COLO668 (cell line): ENCODE results near the gene ALPP.
"Not testable (repeated sequence)": the region's sequence is repeated elsewhere in the genome, so short reads cannot be mapped to it uniquely, and the experiment has no call there.

Source experiments
- DNase-seq: peaks from one replicate; lab custom pipeline; 2025; ENCODE audit not compliant: unreplicated experiment; lab: John Stamatoyannopoulos, UW

Gene ALPP

DNA sequence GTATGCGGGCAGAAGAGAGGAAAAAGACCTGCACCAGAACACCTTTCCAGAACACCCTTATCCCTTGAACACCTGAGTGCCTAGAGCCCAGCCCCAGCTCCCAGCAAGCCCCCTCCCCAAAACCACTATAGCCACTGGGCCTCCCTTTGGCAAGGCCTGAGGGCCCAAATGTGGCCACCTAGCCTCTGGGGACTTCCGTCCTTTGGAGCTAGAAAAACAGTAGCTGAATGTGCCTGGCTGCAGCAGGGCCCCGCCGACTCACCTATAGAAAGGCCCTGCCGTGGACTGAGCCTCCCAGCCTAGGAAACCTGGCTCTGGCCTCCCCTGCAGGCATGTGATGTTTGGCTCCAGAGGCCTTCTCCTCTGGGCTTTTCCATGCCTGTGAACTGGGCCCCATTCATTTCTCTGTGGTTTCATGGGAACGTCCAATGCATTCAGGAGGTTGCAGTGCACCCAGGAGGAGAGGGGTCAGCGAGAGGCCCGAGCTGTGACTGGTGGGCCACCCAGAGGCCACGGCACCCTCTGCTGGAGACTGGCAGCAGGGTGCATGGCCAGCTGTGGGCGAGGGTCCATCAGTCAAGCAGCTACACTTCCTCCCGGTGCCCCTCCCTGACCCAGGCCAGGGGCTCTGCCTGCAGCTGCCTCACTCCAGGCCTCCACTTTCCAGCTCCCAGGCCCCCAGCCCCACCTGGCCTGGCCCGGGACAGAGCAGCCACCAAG, 15.3 kb upstream of the ALPP start:
- not testable (repeated sequence) for DNase-seq

DNA sequence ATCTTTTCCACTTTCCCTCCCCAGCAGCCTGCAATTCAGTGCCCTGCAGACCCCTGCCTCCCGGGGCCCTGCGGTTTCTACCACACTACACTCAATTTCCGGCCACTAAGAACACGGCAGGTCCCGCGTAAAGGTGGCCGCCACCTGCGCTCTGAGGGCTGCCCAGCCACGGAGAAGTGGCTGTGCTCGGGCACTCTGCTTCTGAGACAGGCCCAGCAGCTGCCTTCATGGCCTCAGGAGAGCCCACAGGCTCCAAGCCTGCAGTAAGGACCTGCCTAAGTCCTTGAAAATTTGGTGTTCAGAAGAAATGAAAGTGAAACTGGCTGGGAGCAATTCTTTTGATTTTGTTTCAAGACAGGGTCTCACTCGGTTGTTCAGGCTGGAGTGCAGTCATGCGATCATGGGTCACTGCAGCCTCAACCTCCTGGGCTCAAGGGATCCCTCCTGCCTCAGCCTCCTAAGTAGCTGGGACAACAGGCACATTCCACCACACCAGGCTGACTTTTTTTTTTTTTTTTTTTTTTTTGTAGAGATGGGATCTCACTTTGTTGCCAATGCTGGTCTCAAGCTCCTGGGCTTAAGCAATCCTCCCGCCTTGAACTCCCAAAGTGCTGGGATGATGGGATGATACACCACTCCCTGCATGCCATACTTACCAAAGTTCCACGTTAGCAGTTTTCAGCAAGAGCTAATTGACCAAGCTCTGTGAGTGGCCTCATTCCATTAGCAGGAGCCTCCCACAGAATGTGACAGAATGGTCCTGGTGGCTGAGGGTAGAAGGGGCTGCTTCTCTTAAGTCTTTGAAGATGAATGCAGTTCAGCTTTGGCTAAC, 14.6 kb upstream of the ALPP start:
- no peak for DNase-seq

DNA sequence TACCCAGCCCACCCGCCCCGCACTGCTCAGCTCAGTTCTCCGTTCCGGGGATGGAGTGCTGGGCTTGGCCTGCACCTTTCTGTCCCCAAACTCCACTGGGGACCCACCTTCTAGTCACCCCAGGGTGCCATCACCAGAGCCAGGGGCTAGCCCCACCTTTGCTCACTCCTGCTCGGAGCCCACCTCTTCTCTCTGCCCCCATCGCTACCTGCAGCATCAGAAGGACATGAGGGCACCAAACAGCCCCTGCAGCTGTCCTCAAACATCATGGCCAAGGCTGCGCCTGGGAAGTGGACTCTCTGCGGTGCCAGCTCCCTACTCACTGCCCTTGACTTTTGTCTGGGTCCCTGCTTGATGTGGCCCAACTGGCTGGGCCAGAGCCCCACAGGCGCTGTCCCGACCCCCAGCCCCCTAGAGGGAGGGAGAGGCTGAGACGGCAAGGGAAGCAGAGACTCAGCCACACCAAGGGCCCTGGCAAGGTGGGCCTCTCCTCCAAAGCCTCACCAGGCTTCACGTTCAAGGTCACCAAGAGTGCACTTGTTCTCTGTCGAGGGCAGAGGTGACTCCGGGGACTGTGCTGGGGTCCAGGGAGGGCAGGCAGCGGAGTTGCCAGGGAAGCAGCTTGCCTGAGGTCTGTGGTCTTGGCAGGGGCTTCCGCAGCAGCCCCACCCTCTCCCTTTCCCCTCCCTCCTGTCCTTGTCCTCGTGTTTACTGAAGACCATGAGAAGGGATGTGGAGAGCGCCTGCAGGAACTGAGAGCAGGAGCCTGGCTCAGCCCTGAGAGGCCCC, 13.6 kb upstream of the ALPP start:
- not testable (repeated sequence) for DNase-seq

DNA sequence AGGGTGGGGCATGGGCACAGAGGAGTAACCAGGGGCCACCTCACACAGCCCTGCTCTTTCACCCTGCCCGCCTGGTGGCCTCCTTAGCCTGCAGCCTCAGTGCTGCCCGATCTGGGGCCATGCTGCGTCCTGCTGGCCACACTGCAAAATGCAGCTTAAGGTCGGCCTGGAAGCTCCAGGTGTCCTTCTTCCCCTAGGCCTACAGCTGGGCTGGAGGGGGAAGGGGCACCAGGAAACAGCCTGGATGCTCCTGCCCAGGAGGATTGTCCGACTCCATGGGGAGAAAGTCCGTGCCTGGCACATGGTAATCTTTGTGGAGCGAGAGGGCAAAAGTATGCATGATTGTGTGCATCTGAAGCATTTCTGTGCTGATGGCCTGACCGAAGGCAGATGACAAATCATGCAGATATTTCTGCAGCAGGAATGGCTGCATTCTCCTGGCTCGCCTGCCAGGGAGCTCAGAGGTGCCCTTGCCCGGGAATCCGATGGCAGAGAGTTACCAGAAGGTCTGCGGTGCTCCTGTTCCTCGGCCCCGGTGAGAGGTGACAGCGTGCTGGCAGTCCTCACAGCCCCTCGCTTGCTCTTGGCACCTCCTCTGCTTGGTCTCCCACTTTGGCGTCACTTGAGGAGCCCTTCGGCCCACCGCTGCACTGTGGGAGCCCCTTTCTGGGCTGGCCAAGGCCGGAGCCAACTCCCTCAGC, 12.8 kb upstream of the ALPP start:
- DNase-seq: peak; percentile 76

DNA sequence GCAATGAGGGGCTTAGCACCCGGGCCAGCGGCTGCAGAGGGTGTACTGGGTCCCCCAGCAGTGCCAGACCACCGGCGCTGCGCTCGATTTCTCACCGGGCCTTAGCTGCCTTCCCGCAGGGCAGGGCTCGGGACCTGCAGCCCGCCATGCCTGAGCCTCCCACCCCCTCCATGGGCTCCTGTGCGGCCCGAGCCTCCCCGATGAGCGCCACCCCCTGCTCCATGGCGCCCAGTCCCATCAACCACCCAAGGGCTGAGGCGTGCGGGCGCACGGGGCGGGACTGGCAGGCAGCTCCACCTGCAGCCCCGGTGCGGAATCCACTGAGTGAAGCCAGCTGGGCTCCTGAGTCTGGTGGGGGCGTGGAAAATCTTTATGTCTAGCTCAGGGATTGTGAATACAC, 12.1 kb upstream of the ALPP start:
- DNase-seq: peak; percentile 73

DNA sequence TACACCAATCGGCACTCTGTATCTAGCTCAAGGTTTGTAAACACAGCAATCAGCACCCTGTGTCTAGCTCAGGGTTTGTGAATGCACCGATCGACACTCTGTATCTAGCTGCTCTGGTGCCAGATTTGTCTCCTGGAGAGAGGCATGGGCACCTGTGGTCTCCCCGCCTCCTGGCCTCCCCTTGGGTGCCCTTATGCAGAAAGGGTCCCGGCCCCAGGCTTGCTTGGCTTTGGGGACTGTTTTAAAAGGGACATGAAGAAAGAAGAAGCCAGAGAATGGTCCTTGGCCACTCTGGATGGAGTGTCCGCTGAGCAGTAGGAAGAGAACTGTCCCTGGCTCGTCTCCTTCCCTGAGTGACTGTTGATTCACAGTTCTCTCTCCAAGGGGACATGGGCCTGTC, 11.5 kb upstream of the ALPP start:
- no peak for DNase-seq

DNA sequence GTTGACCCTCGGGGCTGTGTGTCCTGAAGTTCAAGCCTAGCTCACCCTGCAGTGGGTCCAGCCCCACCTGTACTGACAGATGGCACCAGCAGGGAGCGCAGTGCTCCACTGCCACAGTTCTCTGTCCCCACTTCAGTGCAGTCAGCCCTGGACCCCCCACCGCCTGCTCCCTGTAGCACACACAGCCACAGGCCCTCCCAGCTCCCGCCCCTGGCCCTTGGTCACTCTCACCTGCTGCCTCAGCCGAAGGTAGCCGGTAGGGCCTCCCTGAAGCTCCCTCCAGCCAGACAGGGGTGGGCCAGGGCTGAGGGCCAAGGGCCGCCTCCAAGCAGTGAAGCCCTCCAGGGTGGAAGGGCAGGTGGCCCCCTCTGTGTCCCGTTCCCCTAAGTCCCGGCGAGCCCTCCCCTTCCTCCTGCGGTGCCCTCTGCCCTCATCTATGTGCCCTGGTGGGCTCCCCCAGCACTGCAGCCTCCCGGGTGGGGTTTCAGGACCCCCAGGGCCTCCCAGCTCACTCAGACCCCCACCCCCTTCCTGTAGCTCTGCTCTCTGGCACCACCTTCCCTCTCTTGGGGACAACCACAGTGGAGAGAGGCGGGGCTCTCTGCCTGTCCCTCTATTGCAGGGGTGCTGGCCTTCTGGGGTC, 10.8 kb upstream of the ALPP start:
- DNase-seq: peak; percentile 18

DNA sequence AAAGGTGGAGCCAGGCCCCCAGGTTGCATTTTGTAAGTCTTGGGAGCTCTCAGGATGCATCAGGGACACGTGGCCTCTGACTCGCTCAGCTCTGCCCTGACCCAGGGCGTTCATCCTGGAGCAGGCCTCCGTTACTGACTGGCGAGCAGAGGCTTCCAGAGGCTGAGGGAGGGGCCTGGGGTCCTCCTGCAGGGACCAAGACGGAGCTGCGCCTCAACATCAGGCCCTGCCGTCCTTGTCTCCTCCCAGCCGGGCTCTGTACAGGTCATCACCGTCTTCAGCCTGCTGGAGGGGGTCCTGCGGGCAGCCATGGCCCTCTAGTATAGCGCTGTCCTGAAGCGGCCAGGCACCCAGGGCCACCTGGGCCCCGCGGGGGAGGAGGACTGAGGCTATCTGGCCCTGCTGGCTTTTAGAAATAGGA, 10.2 kb upstream of the ALPP start:
- no peak for DNase-seq

DNA sequence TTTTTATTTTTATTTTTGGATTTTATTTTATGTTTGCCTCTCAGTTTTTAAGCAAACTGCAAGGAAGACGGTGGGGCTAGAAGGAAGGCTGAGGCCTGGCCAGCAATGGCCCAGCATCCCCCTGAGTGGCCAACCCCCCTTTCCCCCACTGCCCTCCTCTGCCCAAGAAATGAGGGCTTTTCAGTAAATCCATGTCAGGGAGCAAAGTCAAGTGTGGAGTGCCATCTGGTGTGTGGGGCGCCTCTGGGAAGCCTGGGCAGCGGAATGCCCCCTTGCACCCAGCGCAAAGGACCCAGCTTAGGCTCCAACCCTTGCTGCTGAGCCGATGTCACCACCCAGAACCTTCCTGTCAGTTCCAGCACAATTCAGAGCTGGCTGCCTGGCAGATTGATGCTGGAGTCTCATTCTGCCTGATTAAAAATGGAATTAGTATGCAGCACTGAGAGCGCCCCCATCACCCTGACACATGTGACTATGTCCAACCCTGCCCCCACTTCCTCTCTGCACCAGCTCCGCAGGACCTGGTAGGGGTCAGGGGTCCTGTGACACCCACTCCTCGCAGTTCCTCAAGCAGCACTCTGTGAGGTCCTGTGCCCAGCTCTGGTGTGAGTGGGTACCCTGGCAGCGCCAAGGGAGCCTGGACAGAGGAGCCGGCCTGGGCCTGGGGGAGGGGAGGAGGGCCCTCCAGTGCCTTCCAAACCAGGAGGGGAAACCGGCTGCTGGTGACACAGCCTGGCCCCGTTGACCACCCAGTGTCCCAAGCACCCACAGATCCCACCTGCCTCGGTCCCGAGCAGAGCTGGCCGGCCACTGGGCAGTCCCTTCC, 9.2 kb upstream of the ALPP start:
- no peak for DNase-seq

DNA sequence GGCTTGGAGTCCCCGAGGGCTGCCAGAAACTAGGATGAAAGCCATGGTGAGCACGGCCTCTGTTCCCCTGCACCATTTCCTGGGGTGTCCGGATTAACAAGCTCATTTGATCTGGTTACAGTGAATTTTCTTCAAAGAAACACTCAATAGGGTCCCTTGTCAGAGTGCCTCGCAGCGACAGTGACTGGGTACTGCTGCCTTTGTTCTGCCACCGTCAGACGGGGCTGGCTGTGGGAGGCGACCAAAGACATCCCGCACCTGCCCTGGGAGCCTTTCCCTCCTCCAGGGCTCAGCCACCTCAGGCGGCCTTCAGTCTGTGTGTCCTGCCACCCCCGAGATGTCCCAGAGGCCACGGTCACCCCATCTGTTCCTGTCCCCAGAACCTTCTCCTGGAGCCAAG, 8.5 kb upstream of the ALPP start:
- not testable (repeated sequence) for DNase-seq

DNA sequence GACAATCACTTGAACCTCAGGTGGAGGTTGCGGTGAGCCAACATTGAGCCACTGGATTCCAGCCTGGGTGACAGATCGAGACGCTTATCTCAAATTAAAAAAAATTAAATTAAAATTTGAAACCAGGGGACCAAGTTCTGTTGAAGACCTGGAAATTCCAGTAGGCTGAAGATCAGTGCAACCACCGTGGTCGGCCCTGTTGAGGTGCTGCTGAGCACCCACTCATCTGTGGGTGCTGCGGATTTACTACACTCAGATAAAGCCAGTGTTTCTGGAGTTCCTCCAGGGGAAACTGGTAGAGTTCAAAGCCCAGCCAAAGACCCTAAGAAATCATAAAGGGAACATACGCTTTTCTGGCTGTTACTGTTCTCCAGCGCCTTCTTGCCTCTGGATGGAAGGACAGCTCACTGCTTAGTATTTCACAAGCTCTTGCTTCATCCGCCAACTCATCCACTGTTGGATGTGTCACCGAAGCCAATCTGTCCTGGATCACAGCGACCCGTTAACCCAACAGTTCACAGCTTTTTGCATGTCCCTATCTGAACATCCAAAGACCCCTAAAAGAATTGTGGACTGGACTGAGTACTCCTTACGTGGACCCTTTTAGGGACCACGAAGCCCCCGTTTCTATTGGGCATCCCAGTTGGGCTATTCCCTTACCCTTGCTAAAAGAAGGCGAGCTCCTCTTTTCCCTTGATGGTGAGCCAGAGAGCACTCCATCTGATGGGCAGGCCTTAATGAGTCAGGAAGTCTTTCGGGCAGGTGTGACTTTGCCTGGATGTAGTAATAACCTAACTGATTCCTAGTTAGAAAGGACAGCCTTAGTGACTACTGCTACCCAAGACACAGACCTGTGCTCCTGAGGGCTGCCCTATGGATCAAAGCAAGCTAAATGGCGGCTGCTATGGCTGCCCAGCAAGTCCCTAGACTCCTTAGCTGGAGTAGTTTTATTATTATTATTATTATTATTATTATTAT, 6.0 kb upstream of the ALPP start:
- no peak for DNase-seq

DNA sequence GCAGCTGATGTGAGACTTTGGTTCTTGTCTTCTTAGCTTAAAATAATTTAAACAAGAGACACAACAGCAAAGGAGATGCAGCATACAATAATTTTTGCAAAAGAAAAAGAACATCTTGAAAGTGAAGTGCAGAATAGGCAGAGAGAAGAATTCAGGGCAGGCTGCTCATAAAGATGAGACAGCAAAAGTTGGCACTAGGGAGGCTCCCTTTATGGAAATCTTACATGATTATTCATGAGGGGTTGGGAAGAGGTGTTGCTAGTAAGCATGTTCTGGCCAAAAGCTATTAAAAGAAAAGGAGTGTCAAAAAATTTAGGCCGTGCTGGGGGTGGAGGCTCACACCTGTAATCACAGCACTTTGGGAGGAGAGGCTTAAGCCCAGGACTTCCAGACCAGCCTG, 4.2 kb upstream of the ALPP start:
- no peak for DNase-seq

DNA sequence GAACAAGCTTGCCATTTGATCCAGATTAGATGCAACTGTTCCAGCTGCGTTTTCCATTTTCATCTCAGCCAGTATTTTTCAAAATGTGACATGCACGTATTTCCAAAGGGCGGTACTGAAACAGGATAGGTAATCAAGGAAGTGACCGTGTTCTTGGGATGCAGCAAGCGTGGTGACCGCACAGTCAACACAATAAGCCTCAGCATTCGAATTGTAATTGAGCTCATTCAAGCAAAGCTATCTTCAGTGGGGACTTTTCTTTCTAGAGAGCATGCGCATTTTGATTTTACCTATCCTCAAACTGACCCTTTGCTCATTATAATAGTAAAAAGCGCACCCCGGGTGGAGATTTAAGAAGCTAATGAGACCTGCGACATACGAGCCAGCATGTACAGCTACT, 3.4 kb upstream of the ALPP start:
- DNase-seq: no peak

DNA sequence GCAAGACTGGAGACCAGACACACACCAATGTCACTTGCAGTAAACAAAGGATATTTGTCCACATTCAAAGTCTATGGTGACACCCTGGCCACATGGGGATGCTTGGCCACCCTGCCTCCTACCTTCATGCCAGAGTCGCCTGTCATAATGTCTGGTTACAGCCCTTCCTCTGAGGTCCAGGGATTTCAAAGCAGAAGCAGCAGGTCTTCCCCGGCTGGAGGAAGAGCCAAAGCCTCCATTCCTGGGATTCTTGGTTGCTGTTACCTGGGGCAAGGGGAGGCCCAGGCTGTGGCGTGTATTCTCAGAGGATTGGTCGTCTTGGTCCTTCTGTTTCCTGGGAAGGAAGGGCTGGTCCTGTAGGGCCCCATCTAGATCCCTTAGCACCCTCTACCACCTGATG, 2.3 kb upstream of the ALPP start:
- no peak for DNase-seq

DNA sequence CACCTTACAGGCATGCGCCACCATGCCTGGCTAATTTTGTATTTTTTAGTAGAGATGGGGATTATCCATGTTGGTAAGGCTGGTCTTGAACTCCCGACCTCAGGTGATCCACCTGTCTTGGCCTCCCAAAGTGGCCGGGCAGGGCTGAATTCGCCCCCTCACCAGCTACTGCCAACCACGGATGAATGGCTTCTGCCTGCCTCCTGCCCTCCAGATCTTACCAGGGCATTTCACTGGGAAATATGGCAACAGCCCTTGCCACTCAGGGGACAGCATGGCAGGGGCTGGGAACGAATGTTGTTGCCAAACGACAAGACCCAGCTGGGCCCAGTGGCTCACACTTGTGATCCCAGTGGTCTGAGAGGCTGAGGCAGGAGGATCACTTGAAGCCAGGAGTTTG, 1.8 kb upstream of the ALPP start:
- no peak for DNase-seq

DNA sequence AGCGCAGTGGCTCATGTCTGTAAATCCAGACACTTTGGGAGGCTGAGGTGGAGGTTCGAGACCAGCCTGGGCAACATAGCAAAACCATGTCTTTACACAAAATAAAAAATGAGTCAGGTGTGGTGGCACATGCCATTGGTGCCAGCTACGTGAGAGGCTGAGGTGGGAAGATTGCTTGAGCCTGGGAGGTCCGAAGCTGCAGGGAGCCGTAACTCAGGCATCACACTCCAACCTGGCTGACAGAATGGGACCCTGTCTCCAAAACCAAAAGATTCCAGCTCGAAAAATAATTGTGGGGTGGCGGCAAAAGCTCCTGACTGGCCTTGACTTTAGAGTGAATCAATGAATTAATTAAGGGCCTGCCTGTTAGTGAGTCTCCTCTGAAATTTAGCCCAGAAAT, 1.2 kb upstream of the ALPP start:
- DNase-seq: no peak

DNA sequence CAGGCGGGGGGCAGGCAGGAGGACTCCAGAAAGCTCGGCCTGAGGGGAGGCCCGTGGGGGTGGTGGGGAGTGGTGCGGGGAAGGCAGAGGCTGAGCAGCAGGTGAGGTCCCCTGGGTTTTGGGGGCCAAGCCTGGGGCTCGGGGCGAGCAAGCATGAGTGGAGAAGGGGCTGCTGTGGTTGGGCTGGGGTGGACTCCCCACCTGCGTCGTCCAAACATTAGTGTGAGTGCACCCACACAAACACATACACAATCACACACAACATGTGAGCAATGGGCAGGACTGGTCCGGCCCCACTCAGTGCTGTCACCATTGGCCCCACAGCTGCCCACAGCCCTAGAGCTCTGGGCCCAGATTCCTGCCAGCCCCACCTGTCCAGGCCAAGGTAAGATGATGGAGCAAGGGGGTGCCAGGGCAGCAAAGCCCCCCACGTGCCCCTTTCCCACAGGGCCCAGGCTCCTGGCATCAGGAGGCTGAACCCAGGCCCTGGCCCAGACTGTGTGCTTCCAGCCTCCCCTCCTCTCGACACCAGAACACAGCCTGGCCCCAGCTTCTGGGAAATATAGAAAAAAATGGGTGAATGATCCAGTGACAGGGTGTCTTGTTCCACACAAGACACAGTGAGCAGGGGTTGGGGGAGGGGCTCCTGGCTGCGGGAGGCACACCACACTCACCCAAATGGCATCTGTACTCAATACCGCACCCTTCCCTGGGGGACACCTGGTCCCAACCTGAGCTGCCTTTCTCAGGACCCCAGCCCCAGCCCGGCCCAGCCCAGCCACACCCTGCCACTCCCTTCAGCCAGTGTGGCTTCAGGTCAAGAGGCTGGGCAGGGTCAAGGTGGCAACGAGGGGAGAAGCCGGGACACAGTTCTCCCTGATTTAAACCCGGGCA, 463 bp upstream of the ALPP start:
- DNase-seq: no peak
